Testis (tissue), 3 donors: Measurements from ENCODE around the gene TGDS. TPM values are rescaled to one million over a fixed set of nuclear protein-coding genes. Genes with fewer than 3 reads are reported as not detected.
"Not testable (repeated sequence)": the region's sequence is repeated elsewhere in the genome, so short reads cannot be mapped to it uniquely, and the experiment has no call there.

Source experiments
- DNase-seq: peaks from one replicate; pipeline ENCODE4 v3.0.0-alpha.2; 2019
- H3K27ac ChIP-seq, 2 donors: fragments of 200-600 bp; sonication (generic); one replicate each; pipeline ENCODE4 v1.5.1; 2019
- H3K27me3 ChIP-seq: fragments of 200-600 bp; sonication (generic); one replicate; pipeline ENCODE4 v1.5.1; 2019
- H3K36me3 ChIP-seq: fragments of 200-600 bp; sonication (generic); one replicate; pipeline ENCODE4 v1.5.1; 2017; ENCODE audit warnings: low read depth; ENCODE audit errors: missing control alignments
- H3K4me1 ChIP-seq: fragments of 200-600 bp; sonication (generic); one replicate; pipeline ENCODE4 v1.5.1; 2019
- H3K4me3 ChIP-seq, 2 donors: fragments of 200-600 bp; sonication (generic); one replicate each; pipeline ENCODE4 v1.5.1; 2017 to 2019
- H3K9me3 ChIP-seq: fragments of 200-600 bp; sonication (generic); one replicate; pipeline ENCODE4 v1.5.1; 2017
- CTCF ChIP-seq, 3 experiments: fragments of 450-650 bp in 2 of 3; fragments of 200-600 bp in 1 of 3; sonication (generic) in 1 of 3; IDR thresholded peaks; one replicate each; pipeline ENCODE4 v1.5.1; 2016 to 2019; ENCODE audit warnings: antibody characterized with exemption in 3 of 3, mild to moderate bottlenecking in 2 of 3, moderate library complexity in 1 of 3
- POLR2A ChIP-seq: fragments of 450-650 bp; IDR thresholded peaks from one replicate; pipeline ENCODE4 v1.6.1; 2017; ENCODE audit warnings: antibody characterized with exemption, mild to moderate bottlenecking, moderate library complexity
- WGBS, 2 donors: methylation state at CpG; one replicate each; pipeline ENCODE4 v1.1.5; 2018; 5-methylcytosine and 5-hydroxymethylcytosine counted together
- intact Hi-C: fragments of 100-400 bp; cut with DNase I; formaldehyde crosslinking; loops from one replicate; pipeline ENCODE4 v1.15.1; 2023; ENCODE audit warnings: low total_unique reads
- polyA plus RNA-seq: library from polyadenylated mRNA; stranded (reverse); fragments of 350-450 nt; fragmentation: Illumina TruSeq; extraction: RNeasy Lipid Tissue Mini Kit (QIAGEN cat#74804); gene quantifications from one replicate; pipeline ENCODE4 v1.2.3, GENCODE V29; 2014; ENCODE audit warnings: low read depth, low replicate concordance; ENCODE audit not compliant: insufficient read depth
- total RNA-seq, 2 donors: library from RNA; depleted of rRNA; stranded (reverse); fragments of >200 nt; gene quantifications; one replicate each; pipeline ENCODE4 v1.2.3, GENCODE V29; 2016

Gene TGDS
- total and polyA plus RNA-seq, 3 donors from 2014 or later = 8.7 to 10.1 (median 9.5) TPM

- no peaks in the 10 kb centered on the region for H3K27me3 ChIP-seq
- no peak for DNase-seq
- TF ChIP-seq POLR2A (no peak), CTCF (IDR thresholded peaks at IDR 0.05) (no peak)
- H3K36me3 ChIP-seq = no peaks in the 10 kb centered on the region
- no peaks in the 10 kb centered on the region for H3K4me1 ChIP-seq
- 60 to 80% methylated on average over 4 of the region's 4 CpGs for WGBS, 2 donors
- no peak overlapping the region for H3K4me3 ChIP-seq
- intact Hi-C loops = no loop called here
- no peaks in the 10 kb centered on the region for H3K9me3 ChIP-seq
- H3K27ac ChIP-seq = no peak overlapping the region
These were observed 60.2 kb downstream of the TGDS start for GRCh38 chr13:94535775-94536174.

GRCh38 chr13:94535231-94535630 lies 60.7 kb downstream of the TGDS start:
- 73 to 82% methylated on average over 2 of the region's 2 CpGs for WGBS, 2 donors
- no peak for TF ChIP-seq CTCF (IDR thresholded peaks at IDR 0.05)
- TF ChIP-seq POLR2A = no peak
- no peak for DNase-seq
- Histone ChIP-seq H3K4me3 (no peak overlapping the region), H3K27ac (no peak overlapping the region), H3K27me3 (no peaks in the 10 kb centered on the region), H3K36me3 (no peaks in the 10 kb centered on the region), H3K4me1 (no peaks in the 10 kb centered on the region), H3K9me3 (no peaks in the 10 kb centered on the region)
- intact Hi-C loops = no loop called here

- no peaks in the 10 kb centered on the region for H3K4me1 ChIP-seq
- 75 to 82% methylated on average over 1 of the region's 1 CpG for WGBS, 2 donors
- intact Hi-C loops = no loop called here
These were observed 61.8 kb downstream of the TGDS start for GRCh38 chr13:94534166-94534565.

GRCh38 chr13:94532278-94532677 lies 63.7 kb downstream of the TGDS start:
- H3K4me1 ChIP-seq, DNase-seq, H3K36me3 ChIP-seq, H3K4me3 ChIP-seq, intact Hi-C loops, H3K9me3 ChIP-seq, H3K27me3 ChIP-seq, H3K27ac ChIP-seq: not testable (repeated sequence)
- WGBS, 2 donors = 90 to 95% methylated on average over 2 of the region's 2 CpGs

More at GRCh38 chr13:94534166-94534565, 61.8 kb downstream of the TGDS start:
- Histone ChIP-seq H3K27me3 (no peaks in the 10 kb centered on the region), H3K27ac (no peak overlapping the region), H3K4me3 (no peak overlapping the region), H3K36me3 (no peaks in the 10 kb centered on the region), H3K9me3 (no peaks in the 10 kb centered on the region)
- no peak for DNase-seq
- TF ChIP-seq CTCF (IDR thresholded peaks at IDR 0.05) = no peak
- TF ChIP-seq POLR2A = no peak

GRCh38 chr13:94526956-94527355 lies 69.0 kb downstream of the TGDS start:
- intact Hi-C loops, H3K9me3 ChIP-seq, H3K36me3 ChIP-seq, DNase-seq, H3K4me3 ChIP-seq, H3K27me3 ChIP-seq, H3K27ac ChIP-seq, H3K4me1 ChIP-seq: not testable (repeated sequence)
- 88 to 100% methylated on average over 2 to 7 of the region's 7 CpGs for WGBS, 2 donors

- H3K36me3 ChIP-seq = no peaks in the 10 kb centered on the region
- 96 to 100% methylated on average over 2 of the region's 2 CpGs for WGBS, 2 donors
- intact Hi-C loops = no loop called here
These were observed 70.2 kb downstream of the TGDS start for GRCh38 chr13:94525781-94526180.

More at GRCh38 chr13:94525781-94526180, 70.2 kb downstream of the TGDS start:
- Histone ChIP-seq H3K27ac (no peak overlapping the region), H3K4me3 (no peak overlapping the region), H3K4me1 (no peaks in the 10 kb centered on the region), H3K27me3 (no peaks in the 10 kb centered on the region), H3K9me3 (no peaks in the 10 kb centered on the region)
- no peak for DNase-seq
- TF ChIP-seq POLR2A (no peak), CTCF (IDR thresholded peaks at IDR 0.05) (no peak)
